GM18868 (cell line): ENCODE measurements around the gene EIF3L.

ENCODE experiments used
- ATAC-seq: cut with Tn5 transposase; IDR thresholded peaks from one replicate; pipeline ENCODE4 v1.9.1; 2021; ENCODE audit warnings: mild to moderate bottlenecking, moderate library complexity; ENCODE audit not compliant: unreplicated experiment

The EIF3L gene

DNA sequence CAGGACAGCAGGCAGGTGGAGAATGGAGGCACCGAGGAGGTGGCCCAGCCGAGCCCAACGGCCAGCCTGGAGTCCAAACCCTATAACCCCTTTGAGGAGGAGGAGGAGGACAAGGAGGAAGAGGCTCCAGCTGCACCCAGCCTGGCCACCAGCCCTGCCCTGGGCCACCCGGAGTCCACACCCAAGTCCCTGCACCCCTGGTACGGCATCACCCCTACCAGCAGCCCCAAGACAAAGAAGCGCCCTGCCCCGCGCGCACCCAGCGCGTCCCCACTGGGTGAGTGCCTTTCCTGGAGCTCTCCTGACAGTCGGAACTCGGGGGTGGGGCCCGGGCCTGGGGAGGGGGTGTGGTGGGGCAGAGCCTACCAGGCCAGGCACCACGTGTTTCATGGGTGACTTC lies 76.5 kb downstream of the EIF3L start:
- ATAC-seq: no peak

GRCh38 chr22:37926358-37926757 lies 77.1 kb downstream of the EIF3L start:
- ATAC-seq: no peak

DNA sequence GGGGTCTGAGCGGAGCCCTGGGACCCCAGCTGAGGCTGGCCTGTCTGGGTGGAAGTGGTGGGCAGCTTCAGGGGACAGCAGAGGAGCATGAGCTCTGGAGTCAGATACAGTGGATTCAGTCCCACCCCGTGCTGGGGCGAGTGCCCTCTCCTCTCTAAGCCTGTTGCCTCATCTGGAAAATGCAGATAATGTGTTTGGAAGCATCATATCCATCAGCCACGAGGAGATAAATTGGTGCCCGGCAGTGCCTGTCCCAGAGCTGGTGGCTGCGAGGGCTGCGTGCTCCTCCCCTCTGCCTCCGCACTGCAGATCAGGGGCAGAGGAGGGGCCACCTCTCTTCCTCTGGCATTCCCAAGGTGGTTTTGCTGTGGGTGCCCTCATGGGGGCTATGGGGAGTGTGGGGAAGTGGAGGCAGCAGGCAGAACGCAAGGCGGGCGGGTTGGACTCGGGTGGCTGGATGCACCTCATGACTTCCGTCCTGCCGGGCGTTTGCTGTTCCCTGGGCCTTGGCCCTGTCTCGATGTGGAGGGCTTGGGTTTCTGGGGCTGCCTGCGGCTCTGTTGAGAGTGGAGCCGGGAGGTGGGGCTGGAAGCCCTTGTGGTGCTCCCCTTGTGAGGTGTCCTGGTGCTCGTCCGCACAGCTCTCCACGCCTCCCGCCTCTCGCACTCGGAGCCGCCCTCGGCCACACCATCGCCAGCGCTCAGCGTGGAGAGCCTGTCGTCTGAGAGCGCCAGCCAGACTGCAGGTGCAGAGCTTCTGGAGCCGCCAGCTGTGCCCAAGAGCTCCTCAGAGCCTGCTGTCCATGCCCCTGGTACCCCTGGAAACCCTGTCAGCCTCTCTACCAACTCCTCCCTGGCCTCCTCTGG lies 77.8 kb downstream of the EIF3L start:
- ATAC-seq: no peak

GRCh38 chr22:37927637-37927936 lies 78.4 kb downstream of the EIF3L start:
- ATAC-seq: no peak

- no peak for ATAC-seq
Observed at GRCh38 chr22:37929390-37929789, 80.2 kb downstream of the EIF3L start.

- ATAC-seq: no peak
Observed at GRCh38 chr22:37930270-37930951, 81.2 kb downstream of the EIF3L start.

- ATAC-seq: no peak
Observed at GRCh38 chr22:37930952-37931440, 81.8 kb downstream of the EIF3L start.

- ATAC-seq: no peak
Observed at GRCh38 chr22:37931893-37932389, 82.7 kb downstream of the EIF3L start.

GRCh38 chr22:37932401-37932800 lies 83.2 kb downstream of the EIF3L start:
- ATAC-seq: no peak

- ATAC-seq: no peak
Observed at GRCh38 chr22:37932821-37933578, 83.8 kb downstream of the EIF3L start.

- peak; percentile 86 for ATAC-seq
Observed at GRCh38 chr22:37933711-37934376, 84.6 kb downstream of the EIF3L start.
